Neural cell (in vitro differentiated cells): ENCODE data around the gene MEIOC. TPM values are rescaled to one million over a fixed set of nuclear protein-coding genes. Genes with fewer than 3 reads are reported as not detected.
"Not testable (repeated sequence)": the region's sequence is repeated elsewhere in the genome, so short reads cannot be mapped to it uniquely, and the experiment has no call there.

ENCODE experiments used
- H2AFZ ChIP-seq: fragments of 200-600, 300-800 bp; sonication (generic), shearing (Covaris generic); 2 replicates; pipeline ENCODE4 v1.6.0; 2014; ENCODE audit warnings: low read depth, mild to moderate bottlenecking, antibody characterized with exemption, low read length, moderate library complexity
- H3F3A ChIP-seq: fragments of 200-600 bp; shearing (Covaris generic); 2 replicates; pipeline ENCODE4 v1.6.1; 2016; ENCODE audit warnings: mild to moderate bottlenecking, moderate library complexity, mixed read lengths, antibody characterized with exemption, low read length; ENCODE audit not compliant: insufficient read depth, poor library complexity, severe bottlenecking
- H3K27ac ChIP-seq: fragments of 200-600, 300-800 bp; sonication (generic), shearing (Covaris generic); 2 replicates; pipeline ENCODE4 v1.5.1; 2014; ENCODE audit warnings: mild to moderate bottlenecking, low read length, moderate library complexity
- H3K27me3 ChIP-seq: fragments of 300-800, 200-600 bp; sonication (generic), shearing (Covaris generic); 2 replicates; pipeline ENCODE4 v1.6.0; 2014; ENCODE audit warnings: mild to moderate bottlenecking, low read depth, low read length, moderate library complexity; ENCODE audit not compliant: insufficient read depth
- H3K36me3 ChIP-seq: fragments of 300-800, 200-600 bp; sonication (generic), shearing (Covaris generic); 2 replicates; pipeline ENCODE4 v1.5.1; 2014; ENCODE audit warnings: mild to moderate bottlenecking, antibody characterized with exemption, low read length, moderate library complexity; ENCODE audit not compliant: insufficient read depth
- H3K4me2 ChIP-seq: fragments of 300-800, 200-600 bp; sonication (generic), shearing (Covaris generic); 2 replicates; pipeline ENCODE4 v1.6.0; 2014; ENCODE audit warnings: mild to moderate bottlenecking, low read length
- H3K4me3 ChIP-seq: fragments of 300-800, 200-600 bp; sonication (generic), shearing (Covaris generic); 2 replicates; pipeline ENCODE4 v1.5.1; 2014; ENCODE audit warnings: mild to moderate bottlenecking, low read length, moderate library complexity
- H3K79me2 ChIP-seq: fragments of 200-600 bp; shearing (Covaris generic); replicated peaks from 2 replicates; pipeline ENCODE4 v1.6.0; 2014; ENCODE audit warnings: mild to moderate bottlenecking, low read length, moderate library complexity; ENCODE audit not compliant: insufficient read depth
- H3K9ac ChIP-seq: fragments of 300-800, 200-600 bp; sonication (generic), shearing (Covaris generic); 2 replicates; pipeline ENCODE4 v1.6.1; 2016; ENCODE audit warnings: mild to moderate bottlenecking, low read length, mixed read lengths
- H3K9me2 ChIP-seq: fragments of 200-600 bp; shearing (Covaris generic); 2 replicates; pipeline ENCODE4 v1.6.1; 2016; ENCODE audit warnings: mild to moderate bottlenecking, low read length, mixed read lengths; ENCODE audit not compliant: insufficient read depth
- H3K9me3 ChIP-seq: fragments of 200-600, 300-800 bp; sonication (generic), shearing (Covaris generic); 2 replicates; pipeline ENCODE4 v1.6.1; 2016; ENCODE audit warnings: mild to moderate bottlenecking, mixed run types, low read length, moderate library complexity, mixed read lengths
- H4K20me1 ChIP-seq: fragments of 200-600 bp; shearing (Covaris generic); 2 replicates; pipeline ENCODE4 v1.6.1; 2016; ENCODE audit warnings: mild to moderate bottlenecking, mixed run types; ENCODE audit not compliant: insufficient read depth
- EP300 ChIP-seq: fragments of 450-650 bp; conservative IDR thresholded peaks from 2 replicates; pipeline ENCODE4 v1.6.1; 2014; ENCODE audit warnings: antibody characterized with exemption, mild to moderate bottlenecking, moderate library complexity; ENCODE audit not compliant: poor library complexity, severe bottlenecking
- EZH2 ChIP-seq: fragments of 200-600, 300-800 bp; shearing (Covaris generic), sonication (generic); IDR thresholded peaks from 2 replicates; pipeline ENCODE4 v1.6.1; 2014; ENCODE audit warnings: antibody characterized with exemption, low read length, borderline replicate concordance, mild to moderate bottlenecking; ENCODE audit not compliant: insufficient read depth, poor library complexity, severe bottlenecking
- MXI1 ChIP-seq: fragments of 450-650 bp; conservative IDR thresholded peaks from 2 replicates; pipeline ENCODE4 v1.6.1; 2014; ENCODE audit warnings: antibody characterized with exemption, mild to moderate bottlenecking; ENCODE audit not compliant: poor library complexity, severe bottlenecking
- POLR2AphosphoS5 ChIP-seq: IDR thresholded peaks from 2 replicates; pipeline ENCODE4 v1.6.1; 2012
- RAD21 ChIP-seq: fragments of 450-650 bp; conservative IDR thresholded peaks from 2 replicates; pipeline ENCODE4 v1.6.1; 2014; ENCODE audit warnings: antibody characterized with exemption, mild to moderate bottlenecking, moderate library complexity
- SMC3 ChIP-seq: fragments of 450-650 bp; conservative IDR thresholded peaks from 2 replicates; pipeline ENCODE4 v1.6.1; 2014; ENCODE audit warnings: antibody characterized with exemption, mild to moderate bottlenecking, moderate library complexity; ENCODE audit not compliant: poor library complexity
- TAF1 ChIP-seq: IDR thresholded peaks from 2 replicates; pipeline ENCODE4 v1.6.1; 2012; ENCODE audit warnings: low read depth
- polyA plus RNA-seq: library from polyadenylated mRNA; depleted of rRNA; stranded (reverse); fragments of >200 nt; gene quantifications from 2 replicates; pipeline ENCODE4 v1.2.3, GENCODE V29; 2014
- TF ChIP-seq, protein P1 (sequence below): fragments of 450-650 bp; IDR thresholded peaks from 2 replicates; pipeline ENCODE4 v1.5.1; 2014; ENCODE audit warnings: antibody characterized with exemption, mild to moderate bottlenecking, moderate library complexity; ENCODE audit not compliant: poor library complexity, severe bottlenecking
- TF ChIP-seq, protein P2 (sequence below): IDR thresholded peaks from 2 replicates; pipeline ENCODE4 v1.6.1; 2012; ENCODE audit warnings: borderline replicate concordance

MEIOC gene
- polyA plus RNA-seq, 1 donor from 2014 or later = not detected

DNA sequence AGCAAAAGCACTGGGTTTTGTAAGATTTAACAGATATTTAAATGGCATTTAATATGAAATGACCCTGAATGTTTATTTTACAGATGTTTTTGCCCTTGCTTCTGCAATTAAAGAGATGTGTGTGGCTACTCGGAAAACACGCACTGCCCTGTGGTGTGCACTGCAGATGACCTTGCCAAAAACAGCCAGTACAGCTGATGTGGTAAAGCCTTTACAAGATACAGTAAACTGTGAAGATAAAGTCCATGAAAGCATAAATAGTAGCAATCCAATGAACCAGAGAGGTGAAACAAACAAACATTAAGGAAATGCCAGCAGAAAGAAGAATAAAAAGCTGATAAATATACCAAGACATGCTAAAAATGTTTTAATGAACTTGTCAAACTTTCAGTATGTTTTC, 17.6 kb downstream of the MEIOC start:
- H3K9me2 ChIP-seq = no peaks in the 10 kb centered on the region
- no peaks in the 10 kb centered on the region for H3F3A ChIP-seq
- H3K36me3 ChIP-seq = no peaks in the 10 kb centered on the region
- H3K79me2 ChIP-seq = no peaks in the 10 kb centered on the region
- H3K4me2 ChIP-seq = no peak overlapping the region
- H3K27me3 ChIP-seq = no peaks in the 10 kb centered on the region
- no peak overlapping the region for H3K9ac ChIP-seq
- TF ChIP-seq, protein P1, sequence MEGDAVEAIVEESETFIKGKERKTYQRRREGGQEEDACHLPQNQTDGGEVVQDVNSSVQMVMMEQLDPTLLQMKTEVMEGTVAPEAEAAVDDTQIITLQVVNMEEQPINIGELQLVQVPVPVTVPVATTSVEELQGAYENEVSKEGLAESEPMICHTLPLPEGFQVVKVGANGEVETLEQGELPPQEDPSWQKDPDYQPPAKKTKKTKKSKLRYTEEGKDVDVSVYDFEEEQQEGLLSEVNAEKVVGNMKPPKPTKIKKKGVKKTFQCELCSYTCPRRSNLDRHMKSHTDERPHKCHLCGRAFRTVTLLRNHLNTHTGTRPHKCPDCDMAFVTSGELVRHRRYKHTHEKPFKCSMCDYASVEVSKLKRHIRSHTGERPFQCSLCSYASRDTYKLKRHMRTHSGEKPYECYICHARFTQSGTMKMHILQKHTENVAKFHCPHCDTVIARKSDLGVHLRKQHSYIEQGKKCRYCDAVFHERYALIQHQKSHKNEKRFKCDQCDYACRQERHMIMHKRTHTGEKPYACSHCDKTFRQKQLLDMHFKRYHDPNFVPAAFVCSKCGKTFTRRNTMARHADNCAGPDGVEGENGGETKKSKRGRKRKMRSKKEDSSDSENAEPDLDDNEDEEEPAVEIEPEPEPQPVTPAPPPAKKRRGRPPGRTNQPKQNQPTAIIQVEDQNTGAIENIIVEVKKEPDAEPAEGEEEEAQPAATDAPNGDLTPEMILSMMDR = no peak
- TF ChIP-seq SMC3 (no peak), EZH2 (no peak), MXI1 (no peak)
- TF ChIP-seq, protein P2, sequence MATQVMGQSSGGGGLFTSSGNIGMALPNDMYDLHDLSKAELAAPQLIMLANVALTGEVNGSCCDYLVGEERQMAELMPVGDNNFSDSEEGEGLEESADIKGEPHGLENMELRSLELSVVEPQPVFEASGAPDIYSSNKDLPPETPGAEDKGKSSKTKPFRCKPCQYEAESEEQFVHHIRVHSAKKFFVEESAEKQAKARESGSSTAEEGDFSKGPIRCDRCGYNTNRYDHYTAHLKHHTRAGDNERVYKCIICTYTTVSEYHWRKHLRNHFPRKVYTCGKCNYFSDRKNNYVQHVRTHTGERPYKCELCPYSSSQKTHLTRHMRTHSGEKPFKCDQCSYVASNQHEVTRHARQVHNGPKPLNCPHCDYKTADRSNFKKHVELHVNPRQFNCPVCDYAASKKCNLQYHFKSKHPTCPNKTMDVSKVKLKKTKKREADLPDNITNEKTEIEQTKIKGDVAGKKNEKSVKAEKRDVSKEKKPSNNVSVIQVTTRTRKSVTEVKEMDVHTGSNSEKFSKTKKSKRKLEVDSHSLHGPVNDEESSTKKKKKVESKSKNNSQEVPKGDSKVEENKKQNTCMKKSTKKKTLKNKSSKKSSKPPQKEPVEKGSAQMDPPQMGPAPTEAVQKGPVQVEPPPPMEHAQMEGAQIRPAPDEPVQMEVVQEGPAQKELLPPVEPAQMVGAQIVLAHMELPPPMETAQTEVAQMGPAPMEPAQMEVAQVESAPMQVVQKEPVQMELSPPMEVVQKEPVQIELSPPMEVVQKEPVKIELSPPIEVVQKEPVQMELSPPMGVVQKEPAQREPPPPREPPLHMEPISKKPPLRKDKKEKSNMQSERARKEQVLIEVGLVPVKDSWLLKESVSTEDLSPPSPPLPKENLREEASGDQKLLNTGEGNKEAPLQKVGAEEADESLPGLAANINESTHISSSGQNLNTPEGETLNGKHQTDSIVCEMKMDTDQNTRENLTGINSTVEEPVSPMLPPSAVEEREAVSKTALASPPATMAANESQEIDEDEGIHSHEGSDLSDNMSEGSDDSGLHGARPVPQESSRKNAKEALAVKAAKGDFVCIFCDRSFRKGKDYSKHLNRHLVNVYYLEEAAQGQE = no peak
- H3K4me3 ChIP-seq = no peak overlapping the region
- no peak overlapping the region for H3K27ac ChIP-seq
- H2AFZ ChIP-seq = no peak overlapping the region
- no peaks in the 10 kb centered on the region for H4K20me1 ChIP-seq
- no peaks in the 10 kb centered on the region for H3K9me3 ChIP-seq

DNA sequence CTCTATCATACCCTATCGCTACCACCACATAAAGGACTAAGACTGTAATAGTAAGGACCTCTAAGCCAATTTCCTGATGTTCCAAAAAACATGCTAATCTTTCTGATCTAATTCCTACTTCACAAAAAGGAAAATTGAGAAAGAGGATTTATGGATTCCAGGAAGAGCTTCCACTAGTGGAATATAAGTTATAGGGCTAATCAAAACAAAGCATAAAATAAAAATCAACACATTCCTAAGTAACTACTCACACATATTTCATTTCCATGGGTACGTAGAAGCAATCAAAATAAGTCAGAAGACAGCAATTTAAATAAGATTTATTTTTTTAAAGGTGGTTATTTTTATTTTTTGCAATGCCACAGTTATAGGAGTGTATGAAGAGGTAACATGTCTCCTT, 20.9 kb downstream of the MEIOC start:
- no peak overlapping the region for H3K9ac ChIP-seq
- H3K4me2 ChIP-seq = no peak overlapping the region
- no peaks in the 10 kb centered on the region for H4K20me1 ChIP-seq
- H3K36me3 ChIP-seq = no peaks in the 10 kb centered on the region
- H3K4me3 ChIP-seq = no peak overlapping the region
- H3F3A ChIP-seq = no peaks in the 10 kb centered on the region
- no peaks in the 10 kb centered on the region for H3K9me3 ChIP-seq
- no peaks in the 10 kb centered on the region for H3K9me2 ChIP-seq
- no peaks in the 10 kb centered on the region for H3K79me2 ChIP-seq
- no peaks in the 10 kb centered on the region for H3K27me3 ChIP-seq
- TF ChIP-seq, protein P2 = no peak
- no peak for TF ChIP-seq MXI1
- no peak for TF ChIP-seq SMC3
- TF ChIP-seq, protein P1 = no peak
- no peak for TF ChIP-seq EZH2
- no peak for TF ChIP-seq EP300
- TF ChIP-seq TAF1 = no peak
- no peak for TF ChIP-seq RAD21
- no peak for TF ChIP-seq POLR2AphosphoS5
- H2AFZ ChIP-seq = no peak overlapping the region
- H3K27ac ChIP-seq = no peak overlapping the region

DNA sequence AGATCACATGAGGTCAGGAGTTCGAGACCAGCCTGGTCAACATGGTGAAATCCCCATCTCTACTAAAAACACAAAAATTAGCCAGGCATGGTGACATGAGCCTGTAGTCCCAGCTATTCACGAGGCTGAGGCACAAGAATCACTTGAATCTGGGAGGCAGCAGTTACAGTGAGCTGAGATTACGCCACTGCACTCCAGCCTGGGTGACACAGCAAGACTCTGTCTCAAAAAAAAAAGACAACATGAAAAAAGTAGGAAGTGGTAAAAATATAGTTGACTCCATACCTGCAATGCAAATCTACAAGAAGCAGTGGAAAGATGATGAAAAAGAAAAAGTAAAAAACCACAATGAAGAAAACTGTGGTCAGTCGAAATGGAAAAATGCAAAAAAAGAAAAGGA, 27.0 kb downstream of the MEIOC start:
- not testable (repeated sequence) for H3K27ac ChIP-seq, H3K4me2 ChIP-seq, H3K27me3 ChIP-seq, H4K20me1 ChIP-seq, H3K4me3 ChIP-seq, H3K36me3 ChIP-seq, H3K9ac ChIP-seq, H3K9me3 ChIP-seq, H3K9me2 ChIP-seq, H3F3A ChIP-seq, H2AFZ ChIP-seq
- peaks cover 11% of the 10 kb centered on the region for H3K79me2 ChIP-seq
